Peyer's patch (tissue), 4 donors: ENCODE results near the gene NAV2. TPM values are rescaled to one million over a fixed set of nuclear protein-coding genes. Genes with fewer than 3 reads are reported as not detected.

Source experiments
- DNase-seq, 3 donors: peaks; one replicate each; pipeline ENCODE4 v3.0.0-alpha.2; 2017 to 2019
- H3K27ac ChIP-seq, 4 donors: fragments of 200-600 bp; sonication (generic); one replicate each; pipeline ENCODE4 v1.5.1; 2016 to 2019
- H3K27me3 ChIP-seq, 2 donors: fragments of 200-600 bp; sonication (generic); one replicate each; pipeline ENCODE4 v1.5.1; 2019
- H3K36me3 ChIP-seq, 3 donors: fragments of 200-600 bp; sonication (generic); one replicate each; pipeline ENCODE4 v1.5.1; 2016 to 2019
- H3K4me1 ChIP-seq, 4 donors: fragments of 200-600 bp; sonication (generic); one replicate each; pipeline ENCODE4 v1.5.1; 2016 to 2019
- H3K4me3 ChIP-seq, 4 donors: fragments of 200-600 bp; sonication (generic); 1 replicate in 3 of 4; 2 replicates in 1 of 4; pipeline ENCODE4 v1.5.1; 2016 to 2019; ENCODE audit warnings: mild to moderate bottlenecking in 1 of 4
- H3K9me3 ChIP-seq, 4 donors: fragments of 200-600 bp; sonication (generic); one replicate each; pipeline ENCODE4 v1.5.1; 2016 to 2019; ENCODE audit warnings: mild to moderate bottlenecking in 1 of 4
- CTCF ChIP-seq, 6 experiments: fragments of 450-650 bp in 4 of 6; fragments of 200-600 bp in 2 of 6; sonication (generic) in 1 of 6; IDR thresholded peaks; one replicate each; pipeline ENCODE4 v1.5.1; 2017 to 2019; ENCODE audit warnings: antibody characterized with exemption in 6 of 6, mild to moderate bottlenecking in 3 of 6, moderate library complexity in 1 of 6
- POLR2A ChIP-seq, 2 donors: fragments of 450-650 bp; IDR thresholded peaks; one replicate each; pipeline ENCODE4 v1.5.1; 2017; ENCODE audit warnings: antibody characterized with exemption in 2 of 2, mild to moderate bottlenecking in 2 of 2, moderate library complexity in 2 of 2
- total RNA-seq, 4 donors: library from RNA; depleted of rRNA; stranded (reverse); fragments of >200 nt; gene quantifications; one replicate each; pipeline ENCODE4 v1.1.0, GENCODE V29; 2016

Gene NAV2
- total RNA-seq, 4 donors from 2014 or later: 6.0 to 48.7 (median 20.1) TPM

GRCh38 chr11:19738124-19738523 lies 25.5 kb downstream of the NAV2 start:
- Histone ChIP-seq H3K4me3 (no peak overlapping the region), H3K27me3 (no peaks in the 10 kb centered on the region), H3K4me1 (no peaks in the 10 kb centered on the region), H3K9me3 (no peaks in the 10 kb centered on the region), H3K27ac (no peak overlapping the region), H3K36me3 (no peaks in the 10 kb centered on the region)
- DNase-seq: no peak
- TF ChIP-seq CTCF (IDR thresholded peaks at IDR 0.05): no peak
- no peak for TF ChIP-seq POLR2A (IDR thresholded peaks at IDR 0.05)

DNA sequence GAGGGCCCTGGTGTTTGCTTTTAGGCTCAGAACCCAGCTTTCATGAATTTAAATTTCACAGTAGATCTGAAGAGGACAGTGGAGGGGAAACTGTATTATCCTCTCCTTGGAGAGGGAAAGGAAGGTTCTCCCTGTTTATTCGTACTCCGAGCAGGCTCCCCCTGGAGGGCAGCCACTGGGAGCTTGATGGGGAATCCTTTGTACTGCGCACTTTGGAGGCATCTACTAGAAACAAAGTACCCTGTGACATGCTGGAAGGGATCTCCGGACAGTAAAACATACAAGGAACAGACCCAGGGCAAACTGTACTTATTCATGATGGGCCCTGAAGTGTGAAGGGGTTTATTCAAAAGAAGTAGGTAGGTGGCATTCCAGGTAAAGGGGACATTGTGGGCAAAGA lies 27.2 kb downstream of the NAV2 start:
- Histone ChIP-seq H3K4me1 (no peaks in the 10 kb centered on the region), H3K36me3 (no peaks in the 10 kb centered on the region), H3K9me3 (no peaks in the 10 kb centered on the region), H3K27me3 (no peaks in the 10 kb centered on the region), H3K27ac (no peak overlapping the region), H3K4me3 (no peak overlapping the region)
- DNase-seq: no peak
- TF ChIP-seq POLR2A (IDR thresholded peaks at IDR 0.05) (no peak), CTCF (IDR thresholded peaks at IDR 0.05) (no peak)

GRCh38 chr11:19740586-19740985 lies 27.9 kb downstream of the NAV2 start:
- no peak for DNase-seq
- Histone ChIP-seq H3K9me3 (no peaks in the 10 kb centered on the region), H3K4me1 (no peaks in the 10 kb centered on the region), H3K4me3 (no peak overlapping the region), H3K27me3 (no peaks in the 10 kb centered on the region), H3K36me3 (no peaks in the 10 kb centered on the region), H3K27ac (no peak overlapping the region)
- TF ChIP-seq CTCF (IDR thresholded peaks at IDR 0.05): no peak
- TF ChIP-seq POLR2A (IDR thresholded peaks at IDR 0.05): no peak

DNA sequence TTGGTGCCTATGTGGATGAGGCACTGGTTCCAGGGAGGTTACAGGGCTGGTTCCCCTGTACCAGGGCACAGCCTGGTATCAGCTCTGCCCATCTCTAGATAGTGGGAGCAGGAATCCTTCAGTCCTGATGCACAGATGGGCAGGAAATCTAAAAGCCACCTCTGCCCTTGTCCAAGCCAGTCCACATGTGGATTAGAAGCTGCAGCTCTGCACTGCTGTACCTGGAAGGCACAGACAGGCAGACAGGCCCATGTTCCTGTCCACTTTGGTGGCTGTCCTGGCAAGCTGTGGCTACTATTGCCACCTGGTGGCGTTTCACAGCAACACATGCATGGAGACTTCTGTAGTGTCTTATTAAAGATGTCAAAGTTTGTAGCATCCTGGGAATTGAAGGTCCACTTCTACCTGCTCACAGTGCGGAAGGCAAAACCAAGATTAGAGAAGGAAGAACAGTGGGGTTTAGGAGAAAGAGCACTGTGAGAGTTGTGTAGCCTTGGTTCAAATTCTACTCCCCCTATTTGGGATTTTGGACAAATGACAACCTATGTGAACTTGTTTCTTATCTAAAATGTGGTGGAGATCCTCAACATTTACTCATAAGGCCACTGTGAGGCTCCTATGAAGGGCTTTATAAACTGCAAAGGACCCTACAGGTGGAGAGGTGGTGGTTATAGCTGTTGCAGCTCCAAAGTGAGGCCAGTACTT lies 30.1 kb downstream of the NAV2 start:
- Histone ChIP-seq H3K4me3 (no peak overlapping the region), H3K36me3 (no peaks in the 10 kb centered on the region), H3K4me1 (no peaks in the 10 kb centered on the region), H3K27ac (no peak overlapping the region), H3K9me3 (no peaks in the 10 kb centered on the region), H3K27me3 (no peaks in the 10 kb centered on the region)
- peak; percentile 41 to 90 (median 80) for DNase-seq
- TF ChIP-seq CTCF (IDR thresholded peaks at IDR 0.05) (peak; percentile 32 to 96 (median 86)), POLR2A (IDR thresholded peaks at IDR 0.05) (no peak)

- TF ChIP-seq CTCF (IDR thresholded peaks at IDR 0.05) (no peak), POLR2A (IDR thresholded peaks at IDR 0.05) (no peak)
- H3K27ac ChIP-seq: no peak overlapping the region
- DNase-seq: no peak
Measured at GRCh38 chr11:19743622-19744021, 31.0 kb downstream of the NAV2 start.

More at GRCh38 chr11:19743622-19744021, 31.0 kb downstream of the NAV2 start:
- no peaks in the 10 kb centered on the region for H3K27me3 ChIP-seq
- H3K36me3 ChIP-seq: no peaks in the 10 kb centered on the region
- H3K4me1 ChIP-seq: no peaks in the 10 kb centered on the region
- no peak overlapping the region for H3K4me3 ChIP-seq
- no peaks in the 10 kb centered on the region for H3K9me3 ChIP-seq
